BLaER1 treated with 17β-estradiol and CSF1 and Interleukin-3, amounts not matched to agents 10 nM and 100 nM (cell line): ENCODE results near the gene LGI4.

Experiments used
- H3K27ac ChIP-seq, 11 experiments: shearing (Covaris generic); formaldehyde crosslinking; 2 replicates each; pipeline ENCODE4 v1.8.1; 2022
- H3K27me3 ChIP-seq, 11 experiments: shearing (Covaris generic); formaldehyde crosslinking; 2 replicates each; pipeline ENCODE4 v1.8.1; 2022
- H3K36me3 ChIP-seq, 11 experiments: shearing (Covaris generic); formaldehyde crosslinking; 2 replicates each; pipeline ENCODE4 v1.8.1; 2022
- H3K4me1 ChIP-seq, 10 experiments: shearing (Covaris generic); formaldehyde crosslinking; 2 replicates each; pipeline ENCODE4 v1.8.1; 2022
- H3K4me2 ChIP-seq, 11 experiments: shearing (Covaris generic); formaldehyde crosslinking; 2 replicates each; pipeline ENCODE4 v1.8.1; 2022
- H3K4me3 ChIP-seq, 10 experiments: shearing (Covaris generic); formaldehyde crosslinking; 2 replicates each; pipeline ENCODE4 v1.8.1; 2022
- H3K9ac ChIP-seq, 11 experiments: shearing (Covaris generic); formaldehyde crosslinking; 2 replicates each; pipeline ENCODE4 v1.8.1; 2022
- H3K9me3 ChIP-seq, 11 experiments: shearing (Covaris generic); formaldehyde crosslinking; replicated peaks in 1 of 11; 2 replicates each; pipeline ENCODE4 v1.8.1; 2022
- H4K20me1 ChIP-seq, 11 experiments: shearing (Covaris generic); formaldehyde crosslinking; 2 replicates each; pipeline ENCODE4 v1.8.1; 2022
- Cebpa-rat ChIP-seq, 11 experiments: shearing (Covaris generic); IDR thresholded peaks; 2 replicates each; pipeline ENCODE4 v1.8.1; 2022

The LGI4 gene

DNA sequence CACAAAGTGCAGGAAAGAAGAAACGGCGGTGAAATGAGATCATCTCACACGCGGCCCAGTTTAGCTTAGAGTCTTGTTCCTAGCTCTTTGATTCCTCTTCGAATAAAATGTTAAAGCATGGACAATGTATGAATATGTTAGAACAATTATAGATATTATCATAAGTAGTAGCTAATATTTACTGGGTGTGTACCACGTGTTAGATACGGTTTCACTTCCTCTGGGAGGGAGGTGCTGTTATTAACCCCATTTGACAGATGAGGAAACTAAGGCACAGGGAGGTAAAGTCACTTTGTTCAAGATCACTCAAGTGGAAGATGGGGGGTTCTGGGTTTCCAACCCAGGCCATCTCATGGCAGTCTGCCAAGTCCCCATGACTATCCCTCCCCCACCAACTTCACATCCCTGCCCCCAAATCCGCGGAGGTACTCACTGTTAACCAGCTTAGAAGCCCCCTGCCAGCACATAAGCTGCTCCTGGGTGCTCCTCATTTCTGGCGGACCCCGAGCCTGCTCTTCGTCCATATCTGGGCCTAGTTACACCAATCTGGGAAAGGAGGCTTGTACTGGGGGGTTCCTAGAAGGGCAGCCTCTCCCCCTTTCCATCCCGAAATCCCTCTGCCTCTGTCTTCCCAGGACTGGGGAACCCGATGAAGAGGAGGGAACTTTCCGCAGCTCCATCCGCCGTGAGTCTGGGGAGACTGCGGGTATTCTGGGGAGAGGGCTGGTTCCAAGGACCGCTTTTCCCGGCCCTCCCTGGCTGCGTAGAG is 7.2 kb upstream of the LGI4 start:
- Histone ChIP-seq H3K27ac (0 out of 22 replicates have a peak overlapping the region, but pooled peaks of 1 of the 11 experiments have one; percentile 29), H4K20me1 (peaks cover 0 to 5% (median 0%) of the 10 kb centered on the region in 11 experiments; a peak in 2 of 22 replicates), H3K4me1 (peaks cover 33 to 87% (median 82%) of the 10 kb centered on the region in 10 experiments), H3K9me3 (no peaks in the 10 kb centered on the region), H3K4me2 (peak overlapping the region; percentile 88 to 98 (median 95)), H3K36me3 (no peaks in the 10 kb centered on the region), H3K9ac (peak overlapping the region in 7 of 11 experiments; percentile 38 to 68 (median 58); a peak in 13 of 22 replicates), H3K27me3 (peaks cover 9 to 36% (median 22%) of the 10 kb centered on the region in 11 experiments; a peak in 20 of 22 replicates), H3K4me3 (peak overlapping the region; percentile 37 to 64 (median 48); a peak in 19 of 20 replicates)
- no peak for TF ChIP-seq Cebpa-rat (IDR thresholded peaks at IDR 0.05)

DNA sequence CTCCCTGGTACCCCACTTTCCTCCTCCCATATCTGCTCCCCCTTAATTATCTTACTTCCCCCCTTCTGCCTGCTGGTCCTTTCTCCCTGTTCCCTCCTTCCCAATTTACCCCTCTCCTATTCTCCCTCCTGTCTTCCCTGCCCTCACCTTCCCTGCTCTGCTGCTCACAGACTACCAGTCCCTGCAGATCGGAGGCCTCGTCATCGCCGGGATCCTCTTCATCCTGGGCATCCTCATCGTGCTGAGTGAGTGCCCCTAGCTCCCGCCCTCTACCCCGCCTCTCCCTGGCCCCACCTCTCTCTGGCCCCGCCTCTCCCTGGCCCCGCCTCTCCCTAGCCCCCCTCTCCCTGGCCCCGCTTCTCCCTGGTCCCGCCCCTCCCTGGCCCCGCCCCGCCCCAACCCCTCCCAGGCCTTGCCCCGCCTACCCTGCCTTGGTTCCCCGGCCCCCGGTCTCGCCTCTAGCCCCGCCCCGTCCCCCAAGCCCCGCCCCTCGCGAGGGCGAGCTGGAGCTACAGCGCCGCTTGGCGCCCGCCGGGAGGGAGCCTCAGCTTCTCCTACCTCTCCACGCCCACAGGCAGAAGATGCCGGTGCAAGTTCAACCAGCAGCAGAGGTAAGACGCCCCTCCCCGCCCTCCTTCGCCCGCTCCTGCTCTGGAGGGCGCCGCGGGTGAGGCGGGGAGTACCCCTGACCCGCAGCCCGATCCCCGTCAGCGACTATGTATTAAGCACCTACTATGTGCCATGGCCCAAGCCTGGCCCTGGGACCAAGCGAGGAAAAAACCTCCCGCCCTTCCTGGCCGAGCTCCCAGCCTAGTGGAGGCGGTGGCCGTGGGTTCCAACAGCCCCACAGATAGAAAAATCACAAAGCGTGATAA is 6.3 kb upstream of the LGI4 start:
- TF ChIP-seq Cebpa-rat (IDR thresholded peaks at IDR 0.05), result no peak
- H3K4me3 ChIP-seq, result peak overlapping the region in 7 of 10 experiments; percentile 7 to 59 (median 37); a peak in 9 of 20 replicates
- H3K27ac ChIP-seq, result peak overlapping the region in 1 of 11 experiments; percentile 29; a peak in 2 of 22 replicates
- H3K9ac ChIP-seq, result peak overlapping the region in 2 of 11 experiments; percentile 29 to 52; a peak in 4 of 22 replicates
- H3K4me1 ChIP-seq, result peaks cover 27 to 87% (median 85%) of the 10 kb centered on the region in 10 experiments
- no peaks in the 10 kb centered on the region for H3K36me3 ChIP-seq
- H3K4me2 ChIP-seq, result peak overlapping the region; percentile 88 to 98 (median 95)
- H3K9me3 ChIP-seq, result no peaks in the 10 kb centered on the region
- peaks cover 0 to 5% (median 0%) of the 10 kb centered on the region in 11 experiments; a peak in 2 of 22 replicates for H4K20me1 ChIP-seq
- peaks cover 9 to 36% (median 22%) of the 10 kb centered on the region in 11 experiments; a peak in 20 of 22 replicates for H3K27me3 ChIP-seq

DNA sequence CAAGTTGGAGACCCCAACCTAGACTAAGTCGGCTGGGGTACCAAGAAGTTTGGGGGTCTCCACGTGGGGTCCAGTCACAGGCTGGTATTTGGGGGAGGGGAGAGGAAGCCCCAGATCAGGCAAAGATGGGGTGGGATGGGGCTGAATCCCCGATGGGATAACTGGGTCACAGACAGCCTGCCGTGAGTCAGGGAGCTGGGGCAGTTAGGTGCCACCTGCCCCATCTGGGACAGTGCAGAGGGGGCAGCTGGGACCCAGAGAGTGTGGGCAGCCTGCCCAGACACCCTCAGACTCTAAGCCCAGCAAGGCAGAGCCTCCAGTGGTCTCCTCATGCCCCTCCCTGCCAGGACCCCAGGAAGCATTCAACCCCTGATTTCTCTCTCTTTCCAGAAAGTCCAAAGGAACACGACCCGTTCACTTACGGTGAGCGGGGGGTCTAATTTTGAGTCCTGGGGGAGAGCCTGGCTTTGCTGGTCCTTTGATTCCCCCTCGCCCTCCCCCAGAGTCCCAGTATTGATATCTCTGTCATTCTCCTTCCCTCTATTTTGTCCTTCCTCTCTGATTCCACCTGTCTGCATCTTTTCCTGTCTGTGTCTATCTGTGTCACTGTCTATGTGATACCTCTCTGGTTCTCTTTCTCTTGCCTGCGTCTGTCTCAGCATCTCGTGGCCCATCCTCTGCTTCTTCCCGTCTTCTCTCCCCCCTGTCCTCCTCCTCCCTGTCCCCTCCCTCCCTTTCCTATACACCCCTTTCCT is 5.5 kb upstream of the LGI4 start:
- Histone ChIP-seq H4K20me1 (peaks cover 0 to 5% (median 0%) of the 10 kb centered on the region in 11 experiments; a peak in 2 of 22 replicates), H3K9me3 (no peaks in the 10 kb centered on the region), H3K27me3 (peaks cover 9 to 36% (median 22%) of the 10 kb centered on the region in 11 experiments; a peak in 20 of 22 replicates), H3K4me1 (peaks cover 32 to 93% (median 91%) of the 10 kb centered on the region in 10 experiments), H3K4me3 (no peak overlapping the region), H3K9ac (peak overlapping the region in 2 of 11 experiments; percentile 24 to 53; a peak in 1 of 22 replicates), H3K4me2 (peak overlapping the region; percentile 25 to 84 (median 73); a peak in 20 of 22 replicates), H3K27ac (peak overlapping the region in 5 of 11 experiments; percentile 39 to 72 (median 54); a peak in 6 of 22 replicates), H3K36me3 (no peaks in the 10 kb centered on the region)
- TF ChIP-seq Cebpa-rat (IDR thresholded peaks at IDR 0.05), result no peak

DNA sequence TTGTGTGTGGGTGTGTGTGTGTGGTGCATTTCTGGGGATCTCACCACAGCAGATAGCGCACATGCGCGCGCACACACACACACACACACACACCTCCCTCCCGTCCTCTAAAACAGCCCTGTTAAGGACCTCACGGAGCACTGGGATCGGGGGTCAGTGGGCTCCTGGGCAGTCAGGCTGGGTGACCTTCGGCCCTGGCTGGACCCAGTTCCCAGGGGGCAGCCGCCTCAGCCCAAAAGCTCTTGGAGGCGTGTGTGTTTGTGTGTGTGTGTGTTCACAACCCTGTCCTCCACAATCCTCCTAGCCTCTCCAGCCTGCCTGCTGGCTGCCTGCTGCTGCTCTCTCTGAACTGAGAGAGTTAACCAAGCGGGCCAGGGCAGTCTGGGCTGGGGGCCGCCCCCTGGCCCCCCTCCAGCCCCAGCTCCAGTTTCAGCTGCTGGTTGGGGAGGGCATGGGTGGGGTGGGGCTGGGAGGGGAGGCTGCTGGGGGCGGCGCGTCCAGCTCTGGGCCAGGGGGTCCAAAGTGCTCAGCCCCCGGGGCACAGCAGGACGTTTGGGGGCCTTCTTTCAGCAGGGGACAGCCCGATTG is 3.5 kb upstream of the LGI4 start, which contains the start of gene FXYD1:
TSS of gene FXYD1 (plus strand) at position 520 of the 588 bp plus-strand sequence. CDS start 1,256 bp downstream, outside the sequence.
- peaks cover 9 to 18% (median 17%) of the 10 kb centered on the region in 11 experiments; a peak in 20 of 22 replicates for H3K27me3 ChIP-seq
- H3K27ac ChIP-seq, result peak within 1 kb of the TSS in 9 of 11 experiments; percentile 30 to 72 (median 54); a peak in 17 of 22 replicates
- H4K20me1 ChIP-seq, result no peaks in the 10 kb centered on the region; a peak in 2 of 22 replicates
- peak within 1 kb of the TSS; percentile 25 to 84 (median 73); a peak in 21 of 22 replicates for H3K4me2 ChIP-seq
- no peak within 1 kb of the TSS for H3K4me3 ChIP-seq
- TF ChIP-seq Cebpa-rat (IDR thresholded peaks at IDR 0.05), result no peak
- H3K36me3 ChIP-seq, result no peaks in the 10 kb centered on the region
- no peaks in the 10 kb centered on the region for H3K9me3 ChIP-seq
- peak within 1 kb of the TSS in 9 of 11 experiments; percentile 25 to 60 (median 42); a peak in 13 of 22 replicates for H3K9ac ChIP-seq
- peaks cover 32 to 76% (median 76%) of the 10 kb centered on the region in 10 experiments for H3K4me1 ChIP-seq

DNA sequence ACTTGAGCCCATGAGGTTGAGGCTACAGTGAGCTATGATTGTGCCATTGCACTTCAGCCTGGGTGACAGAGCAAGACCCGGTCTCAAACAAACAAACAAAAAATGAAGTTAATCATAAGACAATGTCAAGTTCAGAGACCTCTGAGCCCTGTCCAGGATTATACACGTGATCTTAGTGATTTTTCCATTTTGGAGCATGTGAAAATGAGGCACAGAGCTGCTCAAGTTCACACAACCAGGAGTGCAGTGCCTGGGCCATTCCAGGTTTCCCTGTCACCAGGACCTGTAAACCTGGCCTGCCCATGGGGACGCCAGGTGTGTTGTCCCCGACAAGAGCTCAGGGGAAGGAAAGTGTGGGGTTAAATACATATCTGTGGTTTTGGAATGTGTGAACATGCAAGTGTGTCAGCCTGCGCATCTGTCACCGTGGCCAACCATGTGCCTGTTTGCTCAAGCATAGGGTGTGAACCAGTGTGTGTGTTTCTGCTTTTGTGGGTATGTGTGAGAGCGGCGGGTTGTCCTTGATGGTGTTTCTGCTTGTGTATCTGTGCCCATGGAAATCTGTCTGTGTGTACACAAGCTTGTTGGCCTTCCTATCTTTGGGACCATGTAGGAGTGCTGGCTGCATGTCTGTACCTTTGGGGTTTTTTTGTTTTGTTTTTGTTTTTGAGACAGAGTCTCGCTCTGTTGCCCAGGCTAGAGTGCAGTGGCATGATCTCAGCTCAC is 2.3 kb upstream of the LGI4 start:
- TF ChIP-seq Cebpa-rat (IDR thresholded peaks at IDR 0.05), result no peak
- peaks cover 3 to 8% (median 7%) of the 10 kb centered on the region in 11 experiments; a peak in 20 of 22 replicates for H3K27me3 ChIP-seq
- H3K9ac ChIP-seq, result no peak overlapping the region
- H3K4me2 ChIP-seq, result peak overlapping the region in 10 of 11 experiments; percentile 1 to 71 (median 56); a peak in 18 of 22 replicates
- no peaks in the 10 kb centered on the region for H3K9me3 ChIP-seq
- H3K4me1 ChIP-seq, result peaks cover 26 to 68% (median 66%) of the 10 kb centered on the region in 10 experiments
- H3K36me3 ChIP-seq, result no peaks in the 10 kb centered on the region
- no peak overlapping the region for H3K4me3 ChIP-seq
- no peaks in the 10 kb centered on the region for H4K20me1 ChIP-seq
- H3K27ac ChIP-seq, result peak overlapping the region in 2 of 11 experiments; percentile 1 to 47; a peak in 1 of 22 replicates

DNA sequence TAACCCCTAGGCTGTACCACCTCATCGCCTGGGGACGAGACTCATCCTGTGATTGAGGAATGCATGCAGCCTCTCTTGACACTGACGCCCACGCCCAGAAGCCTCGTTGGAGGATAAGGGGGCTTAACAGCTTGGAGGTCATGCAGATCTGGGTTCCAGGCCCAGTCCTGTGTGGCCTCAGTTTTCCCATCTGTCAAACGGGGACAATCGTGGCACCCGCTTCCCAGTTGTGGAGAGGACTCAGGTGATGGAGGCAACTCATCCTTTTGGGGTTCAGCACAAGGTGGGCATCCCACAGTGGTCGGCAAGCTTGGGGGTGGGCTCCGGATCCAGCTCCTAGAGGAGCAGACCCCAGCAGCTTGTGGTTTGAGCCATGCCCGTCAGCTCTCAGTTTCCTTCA is 1.4 kb upstream of the LGI4 start:
- H3K27ac ChIP-seq, result no peak overlapping the region
- H3K27me3 ChIP-seq, result no peaks in the 10 kb centered on the region
- no peak overlapping the region for H3K4me3 ChIP-seq
- H3K9ac ChIP-seq, result no peak overlapping the region
- no peaks in the 10 kb centered on the region for H3K9me3 ChIP-seq
- H4K20me1 ChIP-seq, result no peaks in the 10 kb centered on the region
- peaks cover 18 to 66% (median 63%) of the 10 kb centered on the region in 10 experiments; a peak in 19 of 20 replicates for H3K4me1 ChIP-seq
- peak overlapping the region in 8 of 11 experiments; percentile 20 to 71 (median 55); a peak in 9 of 22 replicates for H3K4me2 ChIP-seq
- no peak for TF ChIP-seq Cebpa-rat (IDR thresholded peaks at IDR 0.05)
- no peaks in the 10 kb centered on the region for H3K36me3 ChIP-seq

DNA sequence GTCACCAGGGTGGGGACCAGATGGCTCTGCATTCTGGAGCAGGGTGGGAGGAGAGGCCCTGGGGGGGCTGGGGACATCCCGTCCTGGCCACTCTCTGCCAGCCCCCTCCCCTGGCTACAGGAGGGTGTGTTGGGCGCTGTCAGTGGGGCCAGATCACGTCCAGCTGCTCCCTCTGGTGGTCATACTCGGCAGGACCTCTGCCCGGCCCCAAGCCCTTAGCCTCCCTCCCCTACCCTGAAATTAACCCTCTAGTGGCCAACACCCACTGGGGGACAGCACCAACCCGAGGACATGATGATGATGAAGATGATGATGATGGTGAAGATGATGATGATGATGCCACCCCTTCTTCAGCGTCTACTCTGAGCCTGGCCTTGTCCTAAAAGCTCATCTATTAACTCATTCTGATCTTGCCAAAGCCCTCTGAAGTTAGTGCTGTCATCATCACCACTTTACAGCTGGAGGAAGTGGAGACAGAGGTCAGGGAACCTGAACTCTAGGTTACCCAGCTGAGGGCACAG is 590 bp upstream of the LGI4 start:
- H3K9me3 ChIP-seq, result no peaks in the 10 kb centered on the region
- no peak for TF ChIP-seq Cebpa-rat (IDR thresholded peaks at IDR 0.05)
- H3K27me3 ChIP-seq, result no peaks in the 10 kb centered on the region
- H3K9ac ChIP-seq, result no peak overlapping the region
- peak overlapping the region; percentile 5 to 71 (median 39); a peak in 16 of 22 replicates for H3K4me2 ChIP-seq
- H4K20me1 ChIP-seq, result no peaks in the 10 kb centered on the region
- H3K36me3 ChIP-seq, result no peaks in the 10 kb centered on the region
- H3K4me3 ChIP-seq, result no peak overlapping the region
- H3K4me1 ChIP-seq, result peaks cover 18 to 65% (median 59%) of the 10 kb centered on the region in 10 experiments; a peak in 19 of 20 replicates
- H3K27ac ChIP-seq, result no peak overlapping the region
